PFSK-1 (cell line): ENCODE results near the gene NOS1.

Source experiments
- FOXP2 ChIP-seq: optimal IDR thresholded peaks from 2 replicates; pipeline ENCODE3; 2011; ENCODE audit warnings: borderline replicate concordance, control low read depth, inconsistent platforms; ENCODE audit not compliant: insufficient read depth; ENCODE audit errors: extremely low read length, extremely low read depth
- POLR2AphosphoS5 ChIP-seq: IDR thresholded peaks from 2 replicates; pipeline ENCODE4 v1.6.1; 2012; ENCODE audit warnings: low read depth, mild to moderate bottlenecking, control low read depth, low read length, moderate library complexity
- REST ChIP-seq, 2 experiments: IDR thresholded peaks; 2 replicates each; pipeline versions ENCODE4 v1.6.1 to v1.8.0; 2011 to 2012; ENCODE audit warnings: low read depth in 2 of 2, low read length in 2 of 2, control low read depth in 1 of 2, inconsistent platforms in 1 of 2, mild to moderate bottlenecking in 1 of 2, moderate library complexity in 1 of 2; ENCODE audit not compliant: insufficient read depth in 1 of 2
- SIN3A ChIP-seq: IDR thresholded peaks from 2 replicates; pipeline ENCODE4 v1.6.1; 2012; ENCODE audit warnings: mild to moderate bottlenecking, low read length, moderate library complexity, borderline replicate concordance; ENCODE audit not compliant: insufficient read depth
- TAF1 ChIP-seq: IDR thresholded peaks from 2 replicates; pipeline ENCODE4 v1.6.1; 2012; ENCODE audit warnings: low read length, control low read depth, borderline replicate concordance; ENCODE audit not compliant: insufficient read depth

GRCh38 chr12:117334051-117334450, 27.4 kb downstream of the NOS1 start:
- no peak for TF ChIP-seq POLR2AphosphoS5
- TF ChIP-seq REST (IDR thresholded peaks at IDR 0.05; ENCODE audit: insufficient read depth in 1 of 2, low read depth in 2 of 2, low read length in 2 of 2), result no peak
- TF ChIP-seq TAF1, result no peak
- no peak for TF ChIP-seq FOXP2
- TF ChIP-seq SIN3A, result no peak
